H1 (cell line): Measurements from ENCODE around the gene GAS6. TPM values are rescaled to one million over a fixed set of nuclear protein-coding genes. Genes with fewer than 3 reads are reported as not detected.

ENCODE experiments used
- CTCF ChIA-PET: fragments of 300-600 bp; sonication (Branson Sonifier 250); formaldehyde crosslinking; loops from one replicate; lab custom pipeline; 2021; ENCODE audit not compliant: partially characterized antibody; lab: Charles Lee
- POLR2A ChIA-PET: fragments of 300-600 bp; sonication (Branson Sonifier 250); formaldehyde crosslinking; loops from one replicate; lab custom pipeline; 2021; ENCODE audit warnings: inconsistent platforms; ENCODE audit not compliant: partially characterized antibody; lab: Charles Lee
- DNase-seq, 2 experiments: peaks; one replicate each; pipeline versions ENCODE4 v3.0.0 to v3.0.0-alpha.2; 2010 to 2022; ENCODE audit warnings: low spot score in 2 of 2, low read depth in 1 of 2, mixed read lengths in 1 of 2
- FAIRE-seq: peaks from 2 replicates; lab custom pipeline; 2011; peaks lifted over from hg19 to GRCh38; lab: Jason Lieb, UNC
- H2AFZ ChIP-seq: 2 replicates; pipeline ENCODE4 v1.8.1; 2012; ENCODE audit warnings: low read length, inconsistent platforms
- H2AK5ac ChIP-seq: 2 replicates; pipeline ENCODE4 v1.6.1; 2013; ENCODE audit warnings: low read depth, low read length
- H2BK120ac ChIP-seq: replicated peaks from 2 replicates; pipeline ENCODE3; 2013; ENCODE audit warnings: low read depth, low read length, inconsistent platforms
- H2BK12ac ChIP-seq: 2 replicates; pipeline ENCODE4 v1.6.1; 2013; ENCODE audit warnings: low read depth, low read length
- H2BK15ac ChIP-seq: 2 replicates; pipeline ENCODE4 v1.6.1; 2013; ENCODE audit warnings: low read length
- H2BK20ac ChIP-seq: 2 replicates; pipeline ENCODE4 v1.6.1; 2013; ENCODE audit warnings: low read length
- H2BK5ac ChIP-seq: 2 replicates; pipeline ENCODE4 v1.6.1; 2013; ENCODE audit warnings: low read depth, low read length
- H3K14ac ChIP-seq: 2 replicates; pipeline ENCODE4 v1.6.1; 2013; ENCODE audit warnings: inconsistent platforms; ENCODE audit not compliant: insufficient read length
- H3K18ac ChIP-seq: 2 replicates; pipeline ENCODE4 v1.6.1; 2013; ENCODE audit warnings: low read length; ENCODE audit errors: extremely low read depth
- H3K23ac ChIP-seq: 2 replicates; pipeline ENCODE4 v1.6.1; 2013; ENCODE audit warnings: inconsistent platforms; ENCODE audit not compliant: insufficient read length
- H3K23me2 ChIP-seq: 2 replicates; pipeline ENCODE4 v1.6.1; 2013; ENCODE audit warnings: low read depth, low read length
- H3K27ac ChIP-seq: 2 replicates; pipeline ENCODE4 v1.6.1; 2011; ENCODE audit warnings: low read depth, low read length, inconsistent platforms
- H3K27me3 ChIP-seq, 4 experiments: replicated peaks in 1 of 4; 1 replicate in 1 of 4; 2 replicates in 3 of 4; pipeline versions ENCODE4 v1.6.1 to v1.8.1; 2011 to 2013; ENCODE audit warnings: low read length in 3 of 4, mild to moderate bottlenecking in 3 of 4, inconsistent platforms in 2 of 4, mixed read lengths in 2 of 4, moderate library complexity in 1 of 4; ENCODE audit not compliant: control insufficient read depth in 3 of 4, insufficient read depth in 3 of 4; ENCODE audit errors: extremely low read depth in 1 of 4
- H3K36me3 ChIP-seq, 4 experiments: 2 replicates each; pipeline versions ENCODE4 v1.6.1 to v1.8.1; 2011 to 2013; ENCODE audit warnings: mild to moderate bottlenecking in 4 of 4, low read length in 3 of 4, moderate library complexity in 2 of 4, control low read depth in 1 of 4, inconsistent platforms in 1 of 4; ENCODE audit not compliant: insufficient read depth in 4 of 4, control insufficient read depth in 2 of 4
- H3K4ac ChIP-seq: replicated peaks from 2 replicates; pipeline ENCODE3; 2013; ENCODE audit warnings: low read length, low read depth, mixed read lengths, inconsistent platforms; ENCODE audit not compliant: insufficient read length
- H3K4me1 ChIP-seq, 4 experiments: replicated peaks in 1 of 4; 1 replicate in 1 of 4; 2 replicates in 3 of 4; pipeline versions ENCODE4 v1.6.1 to v1.8.1; 2011 to 2013; ENCODE audit warnings: low read length in 3 of 4, inconsistent platforms in 2 of 4, mixed read lengths in 1 of 4; ENCODE audit not compliant: insufficient read depth in 4 of 4, control insufficient read depth in 3 of 4
- H3K4me2 ChIP-seq, 2 experiments: 2 replicates each; pipeline versions ENCODE4 v1.6.1 to v1.8.1; 2011 to 2013; ENCODE audit warnings: low read depth in 2 of 2, low read length in 2 of 2, control low read depth in 1 of 2, inconsistent platforms in 1 of 2, mild to moderate bottlenecking in 1 of 2; ENCODE audit not compliant: insufficient read depth in 1 of 2
- H3K4me3 ChIP-seq, 4 experiments: fragments of 200-600, 300-600 bp in 1 of 4; sonication (generic), shearing (Covaris generic), sonication (Bioruptor Twin) in 1 of 4; 2 replicates each; pipeline versions ENCODE4 v1.5.1 to v1.8.1; 2011 to 2016; ENCODE audit warnings: low read length in 4 of 4, low read depth in 3 of 4, control low read depth in 2 of 4, inconsistent platforms in 2 of 4, mild to moderate bottlenecking in 2 of 4, mixed read lengths in 1 of 4, moderate library complexity in 1 of 4; ENCODE audit not compliant: insufficient read depth in 2 of 4; ENCODE audit errors: extremely low read depth in 1 of 4
- H3K56ac ChIP-seq: replicated peaks from 2 replicates; pipeline ENCODE3; 2013; ENCODE audit warnings: low read depth, mild to moderate bottlenecking, mixed read lengths, low read length, inconsistent platforms; ENCODE audit not compliant: insufficient read length
- H3K79me1 ChIP-seq: 2 replicates; pipeline ENCODE4 v1.6.1; 2013; ENCODE audit warnings: low read depth, low read length, control low read depth
- H3K79me2 ChIP-seq, 2 experiments: 2 replicates each; pipeline versions ENCODE4 v1.6.1 to v1.8.1; 2012 to 2013; ENCODE audit warnings: low read length in 2 of 2, mild to moderate bottlenecking in 2 of 2, inconsistent platforms in 1 of 2; ENCODE audit not compliant: insufficient read depth in 2 of 2, control insufficient read depth in 1 of 2
- H3K9ac ChIP-seq, 4 experiments: replicated peaks in 1 of 4; 1 replicate in 1 of 4; 2 replicates in 3 of 4; pipeline versions ENCODE4 v1.6.1 to v1.8.1; 2011 to 2013; ENCODE audit warnings: low read depth in 3 of 4, low read length in 3 of 4, control low read depth in 2 of 4, mild to moderate bottlenecking in 2 of 4, moderate library complexity in 2 of 4, inconsistent platforms in 1 of 4; ENCODE audit errors: extremely low read depth in 1 of 4
- H3K9me3 ChIP-seq, 2 experiments: 2 replicates each; pipeline versions ENCODE4 v1.6.1 to v1.8.1; 2012 to 2013; ENCODE audit warnings: mild to moderate bottlenecking in 2 of 2, moderate library complexity in 2 of 2, control low read depth in 1 of 2, inconsistent platforms in 1 of 2, low read depth in 1 of 2, low read length in 1 of 2, mixed read lengths in 1 of 2; ENCODE audit not compliant: insufficient read depth in 2 of 2
- H4K20me1 ChIP-seq, 2 experiments: replicated peaks in 1 of 2; 2 replicates each; pipeline versions ENCODE3 to v1.8.1; 2011 to 2013; ENCODE audit warnings: inconsistent platforms in 2 of 2, low read length in 2 of 2, mild to moderate bottlenecking in 1 of 2; ENCODE audit not compliant: insufficient read depth in 2 of 2, control insufficient read depth in 1 of 2
- H4K5ac ChIP-seq: 2 replicates; pipeline ENCODE4 v1.6.1; 2013; ENCODE audit warnings: low read length, low read depth, mixed read lengths, inconsistent platforms; ENCODE audit not compliant: insufficient read length
- H4K8ac ChIP-seq: 2 replicates; pipeline ENCODE4 v1.8.0; 2013; ENCODE audit warnings: mild to moderate bottlenecking, moderate library complexity, low read length, inconsistent platforms; ENCODE audit not compliant: insufficient read depth; ENCODE audit errors: extremely low read depth
- H4K91ac ChIP-seq: replicated peaks from 2 replicates; pipeline ENCODE3; 2013; ENCODE audit warnings: low read length, mixed read lengths, inconsistent platforms; ENCODE audit not compliant: insufficient read length
- ASH2L ChIP-seq: fragments of 200-600, 300-600 bp; sonication (generic); IDR thresholded peaks from one replicate; pipeline ENCODE4 v1.7.1; 2017; ENCODE audit warnings: low read length
- BRCA1 ChIP-seq: IDR thresholded peaks from 2 replicates; pipeline ENCODE4 v1.6.1; 2012; ENCODE audit warnings: low read depth, low read length, improper control_type of control experiment
- CBX5 ChIP-seq: fragments of 300-800, 300-1000 bp; sonication (generic); IDR thresholded peaks from 2 replicates; pipeline ENCODE4 v1.7.1; 2016; ENCODE audit warnings: antibody characterized with exemption, low read length, low read depth
- CHD2 ChIP-seq: IDR thresholded peaks from 2 replicates; pipeline ENCODE4 v1.6.1; 2012; ENCODE audit warnings: low read length, improper control_type of control experiment
- CTCF ChIP-seq, 3 experiments: IDR thresholded peaks; 1 replicate in 2 of 3; 2 replicates in 1 of 3; pipeline versions ENCODE4 v1.5.1 to v1.6.1; 2011; ENCODE audit warnings: low read length in 3 of 3, mild to moderate bottlenecking in 3 of 3, inconsistent platforms in 2 of 3, low read depth in 1 of 3, moderate library complexity in 1 of 3; ENCODE audit not compliant: insufficient read depth in 1 of 3; ENCODE audit errors: control extremely low read depth in 1 of 3
- KDM5A ChIP-seq: fragments of 200-600 bp; IDR thresholded peaks from 2 replicates; pipeline ENCODE4 v1.7.1; 2012; ENCODE audit warnings: mild to moderate bottlenecking, low read length, inconsistent platforms, mixed read lengths
- RXRA ChIP-seq: IDR thresholded peaks from 2 replicates; pipeline ENCODE4 v1.6.1; 2011; ENCODE audit warnings: low read depth, mild to moderate bottlenecking, low read length, moderate library complexity; ENCODE audit not compliant: insufficient read depth
- SRF ChIP-seq: IDR thresholded peaks from 2 replicates; pipeline ENCODE4 v1.6.1; 2011; ENCODE audit warnings: mild to moderate bottlenecking, low read depth, low read length, moderate library complexity
- TBP ChIP-seq: IDR thresholded peaks from 2 replicates; pipeline ENCODE4 v1.6.1; 2011; ENCODE audit warnings: low read depth, low read length, improper control_type of control experiment
- TCF12 ChIP-seq: IDR thresholded peaks from 2 replicates; pipeline ENCODE4 v1.6.1; 2011; ENCODE audit warnings: low read depth, mild to moderate bottlenecking, low read length
- WGBS, 2 experiments: shearing (Covaris generic) in 1 of 2; methylation state at CpG; one replicate each; pipeline versions ENCODE4 v1.1.6 to v1.1.7; 2013 to 2015; ENCODE audit warnings: low lambda C conversion rate in 2 of 2, mixed read lengths in 2 of 2, inconsistent platforms in 1 of 2, low coverage in 1 of 2, missing lambda C conversion rate in 1 of 2; ENCODE audit not compliant: insufficient replicate concordance in 2 of 2, insufficient coverage in 1 of 2, insufficient read length in 1 of 2; ENCODE audit errors: extremely low coverage in 1 of 2, missing lambda C conversion rate in 1 of 2; 5-methylcytosine and 5-hydroxymethylcytosine counted together
- polyA plus RNA-seq, 7 experiments: library from polyadenylated mRNA; depleted of rRNA in 3 of 7; stranded (reverse) in 5 of 7; unstranded in 2 of 7; fragments of >200 nt in 5 of 7; fragments of 200-250 nt in 2 of 7; gene quantifications; 1 replicate in 5 of 7; 2 replicates in 1 of 7; 4 replicates in 1 of 7; pipeline versions ENCODE4 v1.2.1 to v1.2.3, GENCODE V29; 2011 to 2013; ENCODE audit warnings: missing spikeins in 2 of 7, mixed read lengths in 2 of 7
- total RNA-seq: library from RNA; stranded (reverse); fragmentation: NEBNext Ultra II Directional; extraction: Animal tissue kit (Norgen Biotek cat#: 25700); gene quantifications from 2 replicates; pipeline ENCODE4 v1.2.1, GENCODE V29; 2021

The GAS6 gene
- total and polyA plus RNA-seq, 2 of the 8 experiments (the other 6 are each of a cell fraction or from before 2014, with no cell fraction given), result 18.6 to 31.0 TPM

GRCh38 chr13:113802090-113802531 is 61.8 kb downstream of the GAS6 start:
- Histone ChIP-seq H3K4me1 (peaks cover 0 to 8% (median 6%) of the 10 kb centered on the region in 4 experiments; a peak in 4 of 7 replicates), H3K23me2 (peaks cover 10% of the 10 kb centered on the region; the same call in 1 of the 2 replicates), H3K4me2 (peak overlapping the region in 1 of 2 experiments; percentile 32; a peak in 1 of 4 replicates), H3K4ac (no peak overlapping the region), H3K36me3 (no peaks in the 10 kb centered on the region), H4K91ac (no peak overlapping the region), H3K4me3 (peak overlapping the region in 1 of 4 experiments; percentile 30; a peak in 1 of 8 replicates), H2BK5ac (no peak overlapping the region), H3K56ac (no peak overlapping the region), H3K79me1 (no peaks in the 10 kb centered on the region), H3K14ac (no peak overlapping the region), H2BK20ac (no peak overlapping the region), H4K8ac (no peak overlapping the region; the same call in 1 of the 2 replicates), H3K9me3 (peaks cover 0 to 5% of the 10 kb centered on the region in 2 experiments; a peak in 1 of 4 replicates), H2BK120ac (no peak overlapping the region), H3K27me3 (no peaks in the 10 kb centered on the region), H2BK15ac (0 out of 2 replicates have a peak overlapping the region, but pooled peaks have one; percentile 46), H4K20me1 (peaks cover 0 to 3% of the 10 kb centered on the region in 2 experiments), H3K79me2 (no peaks in the 10 kb centered on the region), H3K9ac (no peak overlapping the region), H3K18ac (no peak overlapping the region; the same call in 1 of the 2 replicates), H3K27ac (no peak overlapping the region), H2AFZ (0 out of 2 replicates have a peak overlapping the region, but pooled peaks have one; percentile 71), H4K5ac (no peak overlapping the region), H2BK12ac (no peak overlapping the region), H3K23ac (no peak overlapping the region), H2AK5ac (no peak overlapping the region)
- POLR2A ChIA-PET, result interaction anchor here (1.0 kb wide), 1 partner anchor 25 kb away, joined by 3 read pairs; no protein-coding TSS in a partner anchor
- FAIRE-seq (no peak), DNase-seq (peak in 1 of 2 experiments; percentile 81)
- WGBS, 2 experiments, result 39% methylated on average over 8 of the region's 15 CpGs; no CpG with 5 or more reads in 1 of the 2 experiments
- CTCF ChIA-PET, result interaction anchor here (0.7 to 3.8 kb wide), 30 partner anchors 10 to 434 kb away, joined by 3 to 32 read pairs (median 4); no protein-coding TSS in a partner anchor
- TF ChIP-seq TCF12 (0 out of 2 replicates have a peak, but pooled peaks have one; percentile 22), KDM5A (no peak), CTCF (IDR thresholded peaks at IDR 0.05; ENCODE audit: control extremely low read depth in 1 of 3, insufficient read depth in 1 of 3, low read depth in 1 of 3, low read length in 3 of 3) (peak in 2 of 3 experiments; percentile 1 to 21; a peak in 2 of 4 replicates), CHD2 (no peak), ASH2L (no peak), CBX5 (no peak), RXRA (no peak), BRCA1 (no peak), SRF (no peak), TBP (no peak)
